Activated CD4-positive, alpha-beta T cell treated with anti-CD3 and anti-CD28 coated beads for 4 hours (primary cell): ENCODE data around the gene TPX2.
"Not testable (repeated sequence)": the region's sequence is repeated elsewhere in the genome, so short reads cannot be mapped to it uniquely, and the experiment has no call there.

Experiments used
- DNase-seq, 2 donors: peaks; one replicate each; pipeline ENCODE4 v3.0.0-alpha.2; 2020

Gene TPX2

DNA sequence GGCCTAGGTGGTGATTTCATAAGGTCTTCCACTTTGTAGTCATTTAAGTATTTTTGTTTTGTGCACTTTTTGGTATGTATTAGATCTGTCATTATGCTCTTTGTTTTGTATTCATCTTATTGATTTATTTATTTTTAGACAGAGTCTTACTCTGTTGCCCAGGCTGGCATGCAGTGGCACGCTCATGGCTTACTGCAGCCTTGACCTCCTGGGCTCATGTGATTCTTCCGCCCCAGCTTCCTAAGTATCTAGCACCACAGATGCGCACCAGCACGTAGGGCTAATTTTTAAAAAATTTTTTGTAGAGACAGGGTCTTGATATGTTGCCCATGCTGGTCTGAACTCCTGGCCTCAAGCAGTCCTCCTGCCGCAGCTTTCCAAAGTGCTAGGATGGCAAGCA is 30.6 kb downstream of the TPX2 start:
- DNase-seq: no peak

GRCh38 chr20:31770243-31770642 is 31.2 kb downstream of the TPX2 start:
- DNase-seq: no peak

- DNase-seq: no peak
These were observed 35.3 kb downstream of the TPX2 start for GRCh38 chr20:31774408-31774807.

GRCh38 chr20:31780839-31781238 is 41.7 kb downstream of the TPX2 start:
- no peak for DNase-seq

- DNase-seq: no peak
These were observed 42.9 kb downstream of the TPX2 start for GRCh38 chr20:31781945-31782344.

- DNase-seq: no peak
These were observed 45.4 kb downstream of the TPX2 start for GRCh38 chr20:31784354-31785044.

DNA sequence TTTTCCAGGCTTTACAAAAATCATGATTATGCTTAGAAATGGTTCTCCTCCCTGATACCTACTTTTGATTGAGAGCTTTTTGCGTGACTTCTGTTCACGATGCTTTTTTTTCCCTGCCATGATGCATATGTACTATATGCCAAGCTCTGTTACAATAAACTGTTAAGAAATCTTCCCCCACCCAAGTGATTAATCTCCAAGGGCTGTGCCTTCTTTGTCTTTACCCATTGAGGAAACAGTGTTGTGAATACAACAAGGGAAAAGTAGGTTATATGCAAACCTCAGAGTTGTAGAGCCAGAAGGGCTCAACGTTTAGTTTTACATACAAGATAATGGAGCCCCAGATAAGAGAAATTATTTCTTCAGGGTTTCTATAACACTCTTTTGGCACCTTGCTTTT is 46.0 kb downstream of the TPX2 start:
- no peak for DNase-seq

GRCh38 chr20:31788578-31788977 is 49.5 kb downstream of the TPX2 start:
- DNase-seq: no peak

GRCh38 chr20:31790401-31790800 is 51.3 kb downstream of the TPX2 start:
- DNase-seq: no peak

- DNase-seq: no peak
These were observed 58.3 kb downstream of the TPX2 start for GRCh38 chr20:31797364-31797763.

- no peak for DNase-seq
These were observed 62.4 kb downstream of the TPX2 start for GRCh38 chr20:31801508-31801907.

- no peak for DNase-seq
These were observed 64.6 kb downstream of the TPX2 start for GRCh38 chr20:31803552-31804291.

DNA sequence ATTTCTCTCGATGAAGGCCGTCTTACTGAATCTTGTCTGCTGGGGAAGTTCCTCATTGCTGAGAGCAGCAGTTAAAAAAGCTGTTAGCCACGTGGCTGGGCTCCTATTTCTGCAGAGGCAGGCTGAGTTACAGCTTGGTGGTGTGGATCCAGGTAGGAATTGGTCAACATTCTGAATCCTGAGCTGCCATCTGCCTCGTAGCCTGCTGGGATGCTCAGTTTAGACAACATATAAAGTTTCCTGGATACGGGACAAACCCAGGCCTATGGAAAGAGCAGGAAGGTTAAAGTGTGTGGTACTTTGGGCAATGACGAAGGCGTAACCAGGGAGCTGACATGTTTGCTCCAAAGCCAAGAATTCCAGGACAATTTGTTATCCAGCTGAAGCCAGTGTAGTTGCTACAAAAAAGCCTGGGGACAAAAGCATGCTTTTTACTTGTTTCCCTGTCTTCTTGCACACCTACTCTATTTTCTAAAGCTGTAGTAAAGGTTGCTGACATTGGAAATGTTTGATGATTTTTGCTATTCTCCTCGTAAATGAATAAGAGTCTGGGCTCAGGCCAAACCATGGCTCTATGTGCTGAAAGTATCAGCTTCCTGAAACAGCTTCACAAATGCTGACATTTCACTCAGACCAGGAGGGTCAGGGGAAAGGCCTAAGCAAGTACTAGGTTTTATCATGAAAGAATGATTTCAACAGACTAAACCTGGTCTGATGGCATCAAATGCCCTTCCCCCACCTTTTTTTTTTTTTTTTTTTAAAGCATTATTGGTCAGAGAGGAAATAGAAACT is 67.7 kb downstream of the TPX2 start:
- no peak for DNase-seq

GRCh38 chr20:31808481-31808880 is 69.4 kb downstream of the TPX2 start:
- no peak for DNase-seq

- no peak for DNase-seq
These were observed 70.6 kb downstream of the TPX2 start for GRCh38 chr20:31809661-31810060.

GRCh38 chr20:31811198-31811597 is 72.1 kb downstream of the TPX2 start:
- no peak for DNase-seq

DNA sequence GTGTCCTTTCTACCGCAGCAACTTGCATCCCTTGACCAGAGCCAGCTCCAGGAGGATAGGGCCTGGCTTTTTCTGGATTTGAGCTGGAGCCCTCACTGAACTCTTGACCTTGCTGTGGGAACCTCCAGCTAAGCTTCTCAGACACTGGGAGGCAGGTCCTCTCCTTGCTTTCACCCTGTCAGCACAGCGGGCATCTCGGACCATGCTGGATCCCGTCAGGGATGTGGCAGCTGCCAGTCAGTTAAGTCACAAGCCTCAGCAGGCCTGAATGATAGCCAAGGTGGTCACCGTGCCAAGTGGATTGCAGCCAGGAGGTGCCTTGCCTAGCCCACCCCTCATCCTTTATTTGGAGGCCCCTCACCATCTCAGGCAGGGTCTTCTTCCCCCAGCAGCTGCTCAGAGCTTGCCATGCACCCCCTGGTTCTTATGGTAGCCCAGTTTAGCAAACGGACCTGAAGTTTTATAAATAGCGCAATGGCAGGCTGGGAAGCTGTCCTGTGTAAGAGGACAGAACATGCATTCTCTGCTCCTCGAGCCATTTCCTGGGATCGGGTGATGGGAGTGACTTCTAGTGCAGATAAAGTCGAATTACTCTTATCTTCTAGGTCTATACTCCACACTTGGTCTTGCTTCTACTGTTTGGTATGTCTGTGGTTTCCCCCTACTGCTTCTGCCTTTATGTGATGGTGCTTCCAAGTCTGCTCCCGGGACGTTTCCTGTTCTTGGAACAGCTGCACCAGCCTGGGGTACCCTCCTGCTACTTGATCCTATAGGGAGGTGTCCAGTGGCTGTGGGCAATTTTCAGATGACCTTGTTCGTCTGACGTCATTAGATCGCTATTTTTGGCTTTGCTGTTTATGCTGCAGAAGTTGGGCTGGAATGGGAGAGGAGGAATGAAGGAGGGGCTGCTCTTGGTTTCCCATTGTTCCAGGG is 73.0 kb downstream of the TPX2 start:
- no peak for DNase-seq

GRCh38 chr20:31813611-31814010 is 74.5 kb downstream of the TPX2 start:
- DNase-seq: no peak

DNA sequence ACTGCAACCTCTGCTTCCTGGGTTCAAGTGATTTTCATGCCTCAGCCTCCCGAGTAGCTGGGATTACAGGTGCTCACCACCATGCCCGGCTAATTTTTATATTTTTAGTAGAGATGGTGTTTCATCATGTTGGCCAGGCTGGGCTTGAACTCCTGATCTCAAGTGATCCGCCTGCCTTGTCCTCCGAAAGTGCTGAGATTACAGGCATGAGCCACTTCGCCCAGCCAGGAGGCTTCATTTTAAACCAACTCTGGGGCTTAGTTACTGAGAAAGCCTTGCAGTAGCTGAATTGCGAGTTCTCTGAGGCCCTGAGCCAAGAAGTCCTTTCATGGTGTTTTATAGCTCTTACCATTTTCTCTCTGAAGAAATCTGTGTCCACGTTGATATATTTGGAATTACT is 75.1 kb downstream of the TPX2 start:
- not testable (repeated sequence) for DNase-seq

GRCh38 chr20:31815408-31816188 is 76.5 kb downstream of the TPX2 start:
- DNase-seq: no peak

DNA sequence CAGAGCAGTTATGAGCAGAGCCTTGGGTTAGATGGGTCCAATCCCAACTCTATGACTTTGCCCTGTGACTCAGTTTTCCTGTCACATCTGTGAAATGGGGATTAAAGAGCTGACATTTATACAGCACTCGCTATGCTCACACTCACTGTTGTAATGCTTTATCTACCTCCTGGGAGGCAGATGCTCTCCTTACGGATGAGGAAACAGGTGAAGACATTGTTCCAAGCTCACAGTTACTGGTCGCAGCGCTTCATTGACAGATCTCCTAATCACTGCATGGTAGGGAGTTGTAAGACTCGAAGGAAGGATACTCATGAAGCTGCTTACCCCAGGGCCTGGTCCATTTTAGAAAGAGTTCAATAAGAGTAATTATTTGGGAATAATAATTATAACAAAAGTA is 77.1 kb downstream of the TPX2 start:
- no peak for DNase-seq

DNA sequence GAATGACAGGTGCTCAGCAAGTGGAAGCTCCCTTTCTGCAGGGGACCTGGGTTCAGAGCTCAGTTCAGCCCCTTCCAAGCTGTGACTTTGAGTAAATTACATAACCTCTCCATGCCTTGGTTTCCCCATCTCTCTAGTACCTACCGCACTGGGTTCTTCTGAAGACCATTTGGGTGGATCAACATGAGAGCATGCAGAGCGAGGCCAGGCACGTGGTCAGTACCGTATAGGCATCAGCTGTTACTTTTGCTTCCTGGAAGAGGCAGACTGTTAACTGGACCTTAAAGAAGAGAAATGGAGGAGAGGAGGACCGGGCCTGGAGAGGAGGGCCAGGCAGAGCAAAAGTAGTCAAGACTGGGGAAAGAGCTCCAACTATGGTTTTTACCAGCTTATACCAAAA is 78.4 kb downstream of the TPX2 start:
- DNase-seq: no peak
